Gastroesophageal sphincter (tissue), 4 donors: ENCODE results near the gene SEC31B. TPM values are rescaled to one million over a fixed set of nuclear protein-coding genes. Genes with fewer than 3 reads are reported as not detected.

ENCODE experiments used
- ATAC-seq: fragments of 150-250 bp; one replicate; pipeline ENCODE4 v1.9.1; 2016; ENCODE audit warnings: mild to moderate bottlenecking, moderate library complexity
- H3K27ac ChIP-seq, 4 donors: fragments of 200-600 bp; sonication (generic) in 3 of 4; 1 replicate in 3 of 4; 2 replicates in 1 of 4; pipeline ENCODE4 v1.5.1; 2016 to 2019
- H3K27me3 ChIP-seq: fragments of 200-600 bp; sonication (generic); one replicate; pipeline ENCODE4 v1.5.1; 2019
- H3K36me3 ChIP-seq, 2 donors: fragments of 200-600 bp; sonication (generic); one replicate each; pipeline ENCODE4 v1.5.1; 2019; ENCODE audit warnings: control low read depth in 1 of 2
- H3K4me1 ChIP-seq, 3 donors: fragments of 200-600 bp; sonication (generic); 1 replicate in 2 of 3; 2 replicates in 1 of 3; pipeline ENCODE4 v1.5.1; 2016 to 2019; ENCODE audit warnings: control low read depth in 2 of 3
- H3K4me3 ChIP-seq, 2 donors: fragments of 200-600 bp; sonication (generic); one replicate each; pipeline ENCODE4 v1.5.1; 2019; ENCODE audit warnings: mild to moderate bottlenecking in 1 of 2, moderate library complexity in 1 of 2
- H3K9me3 ChIP-seq, 3 donors: fragments of 200-600 bp; sonication (generic); one replicate each; pipeline ENCODE4 v1.5.1; 2017 to 2019; ENCODE audit warnings: control low read depth in 2 of 3
- EP300 ChIP-seq: sonication (generic); formaldehyde crosslinking; IDR thresholded peaks from one replicate; pipeline ENCODE4 v1.6.1; 2017; ENCODE audit warnings: antibody characterized with exemption, mild to moderate bottlenecking
- POLR2A ChIP-seq, 2 donors: fragments of 450-650 bp; IDR thresholded peaks; one replicate each; pipeline ENCODE4 v1.6.1; 2017; ENCODE audit warnings: antibody characterized with exemption in 2 of 2, mild to moderate bottlenecking in 2 of 2, moderate library complexity in 1 of 2
- POLR2AphosphoS5 ChIP-seq: sonication (generic); formaldehyde crosslinking; IDR thresholded peaks from one replicate; pipeline ENCODE4 v1.6.1; 2017; ENCODE audit warnings: antibody characterized with exemption
- WGBS, 2 donors: methylation state at CpG; one replicate each; pipeline ENCODE4 v1.1.5; 2018; ENCODE audit warnings: low coverage in 1 of 2; 5-methylcytosine and 5-hydroxymethylcytosine counted together
- total RNA-seq, 4 donors: library from RNA; depleted of rRNA; stranded (reverse); fragments of >200 nt; gene quantifications; one replicate each; pipeline ENCODE4 v1.1.0, GENCODE V29; 2016
- TF ChIP-seq, protein P1 (sequence below), 4 experiments: fragments of 200-600 bp in 2 of 4; fragments of 450-650 bp in 2 of 4; sonication (generic) in 1 of 4; IDR thresholded peaks; one replicate each; pipeline ENCODE4 v1.5.1; 2017 to 2019; ENCODE audit warnings: antibody characterized with exemption in 4 of 4, mild to moderate bottlenecking in 2 of 4, moderate library complexity in 2 of 4

The SEC31B gene
- total RNA-seq, 4 donors from 2014 or later = 1.1 to 10.7 (median 6.3) TPM

DNA sequence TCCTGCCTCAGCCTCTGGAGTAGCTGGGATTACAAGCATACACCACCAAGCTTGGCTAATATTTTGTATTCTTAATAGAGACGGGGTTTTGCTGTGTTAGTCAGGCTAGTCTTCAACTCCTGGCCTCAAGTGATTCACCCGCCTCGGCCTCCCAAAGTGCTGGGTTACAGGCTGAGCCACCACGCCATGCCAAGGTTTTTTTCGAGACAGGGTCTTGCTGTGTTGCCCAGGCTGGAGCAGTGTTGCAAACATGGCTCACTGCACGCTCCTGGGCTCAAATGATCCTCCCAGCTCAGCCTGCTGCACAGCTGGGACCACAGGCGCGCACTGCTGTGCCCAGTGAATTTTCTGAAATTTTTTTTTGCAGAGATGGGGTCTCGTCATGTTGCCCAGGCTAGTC lies 3.3 kb upstream of the SEC31B start:
- no peaks in the 10 kb centered on the region for H3K9me3 ChIP-seq
- WGBS, 2 donors = 87% methylated on average over 7 of the region's 9 CpGs; no CpG with 5 or more reads in 1 of the 2 donors
- H3K4me1 ChIP-seq = peaks cover 0 to 36% (median 8%) of the 10 kb centered on the region in 3 donors
- TF ChIP-seq POLR2A (IDR thresholded peaks at IDR 0.05) = no peak
- no peaks in the 10 kb centered on the region for H3K27me3 ChIP-seq
- ATAC-seq = no peak
- H3K36me3 ChIP-seq = peaks cover 0 to 55% of the 10 kb centered on the region in 2 donors
- H3K27ac ChIP-seq = no peak overlapping the region
- H3K4me3 ChIP-seq = no peak overlapping the region

DNA sequence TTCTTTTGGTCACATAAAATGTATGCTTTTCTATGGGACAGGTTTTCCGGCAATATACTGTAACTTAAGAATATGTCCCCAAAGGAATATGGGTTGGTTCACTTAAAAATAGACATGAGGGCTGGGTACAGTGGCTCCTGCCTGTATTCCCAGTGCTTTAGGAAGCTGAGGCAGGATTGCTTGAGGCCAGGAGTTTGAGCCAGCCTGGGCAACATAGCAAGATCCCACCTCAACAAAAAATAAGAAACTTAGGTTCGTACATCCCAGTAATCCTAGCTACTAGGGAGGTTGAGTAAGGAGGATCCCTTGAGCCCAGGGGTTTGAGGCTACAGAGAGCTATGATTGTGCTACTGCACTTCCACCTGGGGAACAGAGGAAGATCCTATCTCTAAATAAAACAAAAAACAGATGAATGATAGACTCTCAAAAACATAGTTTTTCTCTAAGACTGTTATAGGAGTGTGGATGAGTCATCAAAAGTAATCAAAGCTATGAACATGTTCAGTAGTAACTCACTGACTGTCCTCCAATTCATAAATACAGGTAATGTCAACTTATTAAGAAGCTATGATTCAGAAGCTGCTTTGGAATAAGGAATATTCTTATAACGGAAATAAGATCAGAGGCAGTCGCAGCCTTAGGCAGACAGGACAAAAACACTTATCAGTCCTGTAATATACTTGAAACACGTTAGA lies 2.6 kb upstream of the SEC31B start:
- no peak for ATAC-seq
- TF ChIP-seq EP300 (no peak), POLR2A (IDR thresholded peaks at IDR 0.05) (no peak), POLR2AphosphoS5 (no peak)
- TF ChIP-seq, protein P1, sequence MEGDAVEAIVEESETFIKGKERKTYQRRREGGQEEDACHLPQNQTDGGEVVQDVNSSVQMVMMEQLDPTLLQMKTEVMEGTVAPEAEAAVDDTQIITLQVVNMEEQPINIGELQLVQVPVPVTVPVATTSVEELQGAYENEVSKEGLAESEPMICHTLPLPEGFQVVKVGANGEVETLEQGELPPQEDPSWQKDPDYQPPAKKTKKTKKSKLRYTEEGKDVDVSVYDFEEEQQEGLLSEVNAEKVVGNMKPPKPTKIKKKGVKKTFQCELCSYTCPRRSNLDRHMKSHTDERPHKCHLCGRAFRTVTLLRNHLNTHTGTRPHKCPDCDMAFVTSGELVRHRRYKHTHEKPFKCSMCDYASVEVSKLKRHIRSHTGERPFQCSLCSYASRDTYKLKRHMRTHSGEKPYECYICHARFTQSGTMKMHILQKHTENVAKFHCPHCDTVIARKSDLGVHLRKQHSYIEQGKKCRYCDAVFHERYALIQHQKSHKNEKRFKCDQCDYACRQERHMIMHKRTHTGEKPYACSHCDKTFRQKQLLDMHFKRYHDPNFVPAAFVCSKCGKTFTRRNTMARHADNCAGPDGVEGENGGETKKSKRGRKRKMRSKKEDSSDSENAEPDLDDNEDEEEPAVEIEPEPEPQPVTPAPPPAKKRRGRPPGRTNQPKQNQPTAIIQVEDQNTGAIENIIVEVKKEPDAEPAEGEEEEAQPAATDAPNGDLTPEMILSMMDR (IDR thresholded peaks at IDR 0.05) = no peak
- WGBS, 2 donors = 61 to 65% methylated on average over 5 of the region's 5 CpGs
- Histone ChIP-seq H3K27me3 (no peaks in the 10 kb centered on the region), H3K36me3 (peaks cover 0 to 48% of the 10 kb centered on the region in 2 donors), H3K27ac (no peak overlapping the region), H3K4me3 (no peak overlapping the region), H3K9me3 (no peaks in the 10 kb centered on the region), H3K4me1 (peaks cover 0 to 29% (median 8%) of the 10 kb centered on the region in 3 donors)

DNA sequence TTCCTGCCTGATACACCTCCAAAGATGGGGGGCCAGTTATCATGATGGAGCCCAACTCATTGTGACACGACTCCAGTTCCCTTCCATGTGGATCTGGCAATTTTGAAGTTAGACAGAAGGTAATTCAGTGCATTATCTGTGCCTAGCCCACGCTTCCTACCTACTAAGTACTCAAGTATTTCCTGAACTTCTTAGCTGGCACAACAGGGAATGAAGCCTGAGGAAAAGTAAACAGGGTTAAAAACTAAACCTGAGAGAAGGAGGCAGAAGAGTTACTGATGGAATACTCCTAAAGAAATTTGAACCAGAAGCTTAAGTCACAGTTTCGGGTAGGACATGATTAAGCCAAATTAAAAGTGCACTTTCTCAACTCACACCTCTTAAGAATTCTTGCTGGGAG lies 1.1 kb upstream of the SEC31B start:
- no peak for TF ChIP-seq POLR2AphosphoS5
- no peak for TF ChIP-seq POLR2A (IDR thresholded peaks at IDR 0.05)
- TF ChIP-seq, protein P1 (IDR thresholded peaks at IDR 0.05) = no peak
- TF ChIP-seq EP300 = no peak
- no peak for ATAC-seq
- H3K9me3 ChIP-seq = no peaks in the 10 kb centered on the region
- 75 to 77% methylated on average over 3 of the region's 3 CpGs for WGBS, 2 donors
- no peak overlapping the region for H3K27ac ChIP-seq
- H3K36me3 ChIP-seq = peaks cover 0 to 38% of the 10 kb centered on the region in 2 donors
- H3K4me1 ChIP-seq = peaks cover 0 to 20% (median 8%) of the 10 kb centered on the region in 3 donors
- H3K4me3 ChIP-seq = no peak overlapping the region
- H3K27me3 ChIP-seq = no peaks in the 10 kb centered on the region

DNA sequence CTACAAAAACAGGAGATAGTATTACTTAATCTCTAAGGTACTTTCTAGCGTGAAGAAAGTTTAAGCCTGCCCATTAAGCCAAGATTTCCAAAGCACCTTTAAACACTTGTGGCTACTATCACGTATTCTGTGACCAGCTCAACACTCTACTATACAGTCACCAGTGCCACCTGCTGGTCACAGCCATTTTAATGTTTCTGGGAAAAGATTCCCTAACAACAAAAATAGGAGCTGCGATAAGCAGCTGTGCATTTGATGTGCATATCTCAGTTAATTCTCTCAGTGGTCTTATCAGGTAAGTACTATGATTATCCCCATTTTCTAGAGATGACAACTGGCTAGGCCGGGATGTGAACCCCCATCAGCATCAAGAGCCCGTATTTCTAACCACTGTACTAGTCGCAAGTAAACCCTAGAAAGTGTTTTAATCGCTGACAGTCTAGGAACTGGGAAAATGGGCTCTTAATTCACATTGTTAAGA lies 860 bp downstream of the SEC31B start:
- peak overlapping the region in 2 of 4 donors; percentile 24 to 58 for H3K27ac ChIP-seq
- H3K36me3 ChIP-seq = peaks cover 0 to 38% of the 10 kb centered on the region in 2 donors
- 5% methylated on average over 5 to 7 of the region's 7 CpGs for WGBS, 2 donors
- peaks cover 0 to 20% (median 8%) of the 10 kb centered on the region in 3 donors for H3K4me1 ChIP-seq
- H3K27me3 ChIP-seq = no peaks in the 10 kb centered on the region
- H3K9me3 ChIP-seq = no peaks in the 10 kb centered on the region
- peak; percentile 59 for ATAC-seq
- H3K4me3 ChIP-seq = peak overlapping the region; percentile 38 to 67
- no peak for TF ChIP-seq POLR2A (IDR thresholded peaks at IDR 0.05)
- no peak for TF ChIP-seq POLR2AphosphoS5
- TF ChIP-seq, protein P1 (IDR thresholded peaks at IDR 0.05) = peak; percentile 46 to 76 (median 69)
- no peak for TF ChIP-seq EP300

DNA sequence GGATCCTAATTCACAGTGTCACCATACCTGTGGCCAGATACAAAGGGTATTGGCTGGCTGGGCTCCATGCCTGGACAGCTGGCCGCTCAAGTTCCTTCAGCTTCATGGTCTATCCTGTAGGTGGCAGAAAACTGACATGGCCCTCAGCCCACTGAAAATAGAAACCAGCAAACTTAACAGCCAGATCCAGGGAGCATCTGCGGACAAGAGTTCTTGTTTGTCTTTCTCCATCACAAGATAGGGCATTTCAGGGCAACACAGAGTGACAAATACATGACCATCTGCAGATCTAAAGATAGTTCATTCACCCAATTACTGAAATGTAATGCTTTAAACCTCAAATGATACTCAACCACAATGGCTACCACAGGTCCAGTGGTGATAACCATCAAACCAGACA lies 2.8 kb downstream of the SEC31B start:
- no peaks in the 10 kb centered on the region for H3K27me3 ChIP-seq
- TF ChIP-seq POLR2AphosphoS5 = no peak
- TF ChIP-seq, protein P1 (IDR thresholded peaks at IDR 0.05) = no peak
- no peak for TF ChIP-seq POLR2A (IDR thresholded peaks at IDR 0.05)
- TF ChIP-seq EP300 = no peak
- no peak overlapping the region for H3K4me3 ChIP-seq
- no peak for ATAC-seq
- H3K27ac ChIP-seq = no peak overlapping the region
- H3K4me1 ChIP-seq = peaks cover 0 to 20% (median 8%) of the 10 kb centered on the region in 3 donors
- H3K36me3 ChIP-seq = peaks cover 0 to 45% of the 10 kb centered on the region in 2 donors
- H3K9me3 ChIP-seq = no peaks in the 10 kb centered on the region
- WGBS, 2 donors = 60% methylated on average over 1 of the region's 2 CpGs; no CpG with 5 or more reads in 1 of the 2 donors
